HG02938 (cell line): ENCODE data around the gene CENPP.

ENCODE experiments used
- ATAC-seq: cut with Tn5 transposase; IDR thresholded peaks from one replicate; pipeline ENCODE4 v1.9.1; 2021; ENCODE audit warnings: mild to moderate bottlenecking, moderate library complexity; ENCODE audit not compliant: unreplicated experiment

The CENPP gene

DNA sequence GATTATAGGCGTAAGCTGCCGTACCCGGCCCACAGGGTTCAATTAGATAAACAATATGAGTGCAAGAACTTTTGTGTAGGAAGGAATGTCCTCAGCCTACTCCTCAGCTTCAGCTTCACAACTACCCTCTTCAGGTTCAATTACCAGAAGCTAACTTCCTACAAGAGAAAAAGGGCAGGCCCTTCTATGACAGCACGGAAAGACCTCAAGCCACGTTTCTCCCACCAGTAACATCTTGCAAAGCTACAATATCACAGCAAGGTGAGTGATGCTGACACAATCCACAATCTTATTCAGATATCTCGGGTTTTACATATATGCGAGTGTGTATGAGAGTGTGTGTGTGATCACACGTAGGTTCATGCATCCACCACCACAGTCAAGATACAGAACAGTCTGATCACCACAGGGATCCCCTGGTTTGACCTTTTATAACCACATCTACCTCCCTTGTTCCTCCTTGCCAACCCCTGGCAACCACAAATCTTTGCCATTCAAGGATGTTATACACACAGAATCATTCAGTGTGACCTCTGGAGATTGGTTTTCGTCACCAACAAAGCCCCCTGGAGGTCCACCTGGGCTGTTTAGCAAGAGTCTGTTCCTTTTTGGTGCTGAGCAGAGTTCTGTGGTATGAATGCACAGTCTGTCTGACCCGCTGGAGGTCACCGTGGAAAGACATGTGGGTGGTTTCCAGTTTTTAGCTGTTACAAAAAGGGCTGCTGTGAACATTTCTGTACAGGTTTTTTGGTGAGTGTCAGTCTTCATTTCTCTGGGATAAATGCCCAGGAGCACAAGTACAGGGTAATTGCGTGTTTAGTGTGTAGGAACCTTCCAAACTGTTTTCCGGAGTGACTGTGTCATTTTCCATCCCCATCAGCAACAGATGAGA, 305.9 kb downstream of the CENPP start:
- no peak for ATAC-seq

DNA sequence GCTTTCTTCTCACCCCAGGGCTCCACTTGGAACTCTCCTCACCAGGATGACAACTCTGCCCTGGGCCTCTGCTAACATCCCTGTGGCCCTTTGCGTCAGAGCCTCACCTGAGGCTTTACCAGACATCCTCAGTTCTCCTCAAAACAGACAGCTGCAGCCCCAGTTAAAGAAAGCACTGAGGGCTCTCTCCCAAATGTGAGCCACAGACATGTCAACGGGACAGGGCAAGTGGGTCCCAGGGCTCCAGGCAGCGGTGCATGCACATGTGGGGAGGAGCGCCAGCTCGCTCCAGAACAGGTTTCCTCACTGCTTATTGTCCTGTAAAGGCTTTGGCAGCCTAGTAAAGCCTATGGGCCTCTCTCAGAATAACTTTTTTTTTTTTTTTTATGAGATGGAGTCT, 306.9 kb downstream of the CENPP start:
- no peak for ATAC-seq

DNA sequence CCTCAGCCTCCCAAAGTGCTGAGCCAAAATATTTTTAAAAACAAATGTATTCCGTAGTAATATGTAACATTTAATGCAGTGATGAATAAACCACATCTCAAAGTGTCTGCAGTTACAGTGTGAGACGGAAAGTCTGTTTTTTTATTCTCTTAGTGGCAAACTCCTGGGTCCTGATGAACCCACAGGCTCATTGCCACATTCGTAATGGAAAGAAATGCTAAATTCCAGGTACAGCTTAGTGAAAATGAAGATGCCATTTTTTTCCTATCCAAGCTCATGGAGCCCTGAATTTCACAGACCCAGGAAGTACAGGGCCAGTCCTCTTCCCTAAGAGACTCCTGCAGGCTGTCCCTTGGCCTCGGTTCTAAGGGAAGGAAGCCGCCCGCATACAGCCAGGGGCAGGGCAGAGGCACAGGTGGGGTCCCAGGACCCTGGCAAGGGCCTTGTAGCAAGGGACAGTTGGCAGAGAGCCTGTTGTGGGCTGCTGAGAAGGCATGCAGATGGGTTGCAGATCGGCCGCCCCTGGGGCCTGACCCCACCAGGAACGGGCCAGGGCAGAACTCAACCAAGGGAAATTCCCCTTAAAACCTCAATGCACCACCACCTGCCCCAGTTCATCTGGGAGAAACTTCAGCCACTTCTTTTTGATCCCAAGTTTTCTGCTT, 308.0 kb downstream of the CENPP start:
- ATAC-seq: no peak

DNA sequence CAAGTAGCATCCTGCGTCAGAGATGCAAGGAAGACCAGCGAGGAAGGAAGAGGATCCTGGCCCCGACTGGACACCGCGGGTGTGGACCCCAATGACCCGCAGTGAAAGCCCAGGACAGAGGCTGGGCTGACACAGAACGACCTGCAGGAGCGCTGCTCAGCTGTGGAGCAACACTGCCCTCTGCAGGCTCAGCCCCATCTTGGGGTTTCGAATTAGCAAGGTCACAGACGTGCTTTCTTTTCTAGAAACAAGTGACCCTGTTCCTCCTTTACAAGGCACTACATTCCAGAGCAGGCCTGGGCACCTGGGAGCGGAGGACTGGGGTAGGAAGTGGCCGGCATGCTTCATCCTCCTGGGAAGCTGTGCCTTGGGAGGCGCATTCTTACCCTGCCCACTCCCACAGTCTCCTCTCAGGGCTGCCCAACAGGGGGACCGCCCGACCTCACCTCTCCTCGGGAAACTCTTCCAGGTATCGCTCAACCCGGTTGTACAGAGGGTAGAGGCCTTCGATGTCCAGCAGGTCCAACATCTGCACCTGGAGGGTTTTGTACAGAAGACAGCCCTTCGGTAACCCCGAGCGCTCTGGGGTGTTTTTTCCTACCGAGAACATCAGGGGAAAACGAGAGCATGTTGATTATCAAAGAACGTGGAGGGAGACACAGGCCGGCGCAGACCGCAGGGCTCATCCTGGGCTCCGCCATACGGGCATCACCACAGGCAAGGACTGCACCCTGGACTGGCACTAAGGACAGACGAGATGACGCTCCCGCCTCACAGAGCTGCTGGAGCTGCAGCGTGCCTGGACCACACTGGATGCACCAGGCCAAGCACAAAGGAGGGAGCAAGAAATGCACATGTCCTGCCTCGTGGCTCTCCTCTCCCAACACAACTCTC, 309.2 kb downstream of the CENPP start:
- no peak for ATAC-seq

DNA sequence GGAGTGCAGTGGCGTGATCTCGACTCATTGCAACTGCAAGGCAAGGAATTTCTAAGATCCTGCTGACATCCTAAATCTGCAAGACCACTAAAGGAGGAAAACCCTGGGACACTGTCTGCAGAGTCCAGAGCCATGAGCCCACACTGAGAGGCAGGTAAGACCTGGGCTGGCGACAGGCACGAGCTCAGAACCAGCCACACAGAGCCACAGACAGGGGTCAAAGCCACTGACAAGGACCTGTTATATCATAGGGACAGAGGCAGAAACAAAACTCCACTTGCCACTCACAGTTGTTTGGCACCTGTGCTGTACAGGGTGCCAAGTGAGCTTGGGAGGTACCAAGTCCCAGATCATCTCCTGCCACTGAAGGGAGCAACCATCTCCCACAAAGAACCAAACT, 310.0 kb downstream of the CENPP start:
- ATAC-seq: no peak

DNA sequence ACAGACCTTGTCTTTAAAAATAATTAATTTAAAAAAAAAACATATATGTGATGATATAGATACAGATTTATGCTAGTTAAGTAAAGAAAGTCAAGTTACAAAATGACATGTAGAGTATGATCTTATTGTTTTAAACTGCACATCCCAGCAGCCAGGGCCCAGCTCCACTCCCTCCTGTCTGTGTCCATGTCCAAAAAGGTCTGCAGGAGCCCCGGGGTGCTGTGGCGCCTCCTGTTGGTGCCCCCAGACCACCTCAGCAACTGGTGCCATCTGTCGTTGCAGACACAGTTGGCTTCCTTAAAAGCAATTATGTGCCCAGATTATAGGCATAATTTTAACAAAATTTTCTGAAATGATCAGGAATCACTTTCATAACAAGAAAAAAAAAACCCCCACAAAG, 310.9 kb downstream of the CENPP start:
- ATAC-seq: no peak

DNA sequence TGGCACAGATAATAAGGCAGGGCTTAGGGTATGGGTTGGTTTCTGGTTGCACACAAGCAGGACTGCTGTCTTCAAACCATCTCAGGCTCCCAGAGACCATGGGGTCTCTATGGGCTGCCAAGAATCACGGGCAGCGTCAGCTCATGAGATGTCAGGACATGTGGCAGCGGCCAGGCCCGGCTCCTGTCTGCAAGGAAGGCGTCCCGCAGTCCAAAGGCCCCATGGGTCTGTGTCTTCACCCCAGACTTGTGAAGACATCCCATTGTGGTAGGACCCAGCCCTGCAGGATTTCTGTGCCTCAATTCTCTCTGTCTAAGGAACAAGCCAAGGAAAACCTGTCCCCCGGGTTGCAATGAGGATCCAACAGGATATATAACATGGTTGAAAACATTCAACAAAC, 311.6 kb downstream of the CENPP start:
- ATAC-seq: no peak

DNA sequence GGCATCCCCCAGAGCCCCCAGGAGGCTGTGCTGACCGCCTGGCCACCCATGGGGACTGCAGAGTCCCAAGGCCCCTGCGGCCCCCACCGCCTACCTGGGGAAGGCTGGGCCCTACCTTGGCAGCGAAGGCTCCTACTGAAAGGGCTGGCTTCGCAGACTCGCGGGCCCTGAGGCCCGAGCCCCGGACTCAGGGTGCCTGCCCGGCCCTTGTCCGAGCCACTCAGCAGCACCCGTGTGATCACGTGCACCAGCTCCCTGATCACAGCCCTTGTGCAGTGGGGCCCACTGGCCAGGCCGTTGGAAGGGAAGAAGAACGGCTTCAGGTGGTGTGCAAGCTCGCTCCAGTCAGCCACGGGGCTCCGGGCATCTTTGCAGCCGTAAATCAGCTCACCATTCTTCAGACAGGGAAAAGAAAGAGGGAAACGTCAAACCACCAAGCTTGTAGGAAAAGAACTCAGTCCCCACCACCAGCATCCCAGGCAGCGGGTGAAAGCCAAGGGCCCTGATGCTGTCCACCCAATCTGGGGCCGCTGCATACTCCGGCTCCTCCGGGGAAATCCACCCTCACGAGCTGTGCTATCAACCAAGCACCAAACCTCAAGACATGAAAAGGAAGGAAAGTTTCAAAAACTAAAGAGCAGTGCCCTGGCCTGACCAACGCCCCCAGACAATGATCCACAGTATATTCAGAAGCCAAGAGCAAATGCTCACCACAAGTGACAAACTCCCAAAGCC, 312.3 kb downstream of the CENPP start:
- no peak for ATAC-seq

DNA sequence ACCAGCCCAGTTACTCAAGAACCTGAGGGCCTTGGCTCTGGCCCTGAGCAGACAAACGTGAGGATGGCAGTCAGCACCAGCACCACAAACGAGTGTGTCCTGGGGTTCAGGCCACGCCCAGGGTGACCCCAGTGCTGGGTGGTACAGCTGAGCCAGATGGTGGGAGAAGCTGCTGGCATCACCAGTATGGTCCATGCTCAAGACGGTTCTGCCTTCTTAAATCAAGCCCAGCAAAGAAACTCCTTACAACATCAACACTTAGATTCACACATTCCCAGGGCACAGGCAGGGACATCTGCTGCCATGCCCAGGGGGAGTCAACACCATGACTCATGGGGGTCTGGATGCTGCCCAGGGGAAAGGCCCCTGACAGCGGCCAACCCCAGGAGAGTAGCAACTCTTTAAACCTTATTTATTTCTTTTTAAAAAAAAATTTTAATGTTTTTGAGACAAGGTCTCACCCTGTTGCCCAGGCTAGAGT, 312.9 kb downstream of the CENPP start:
- ATAC-seq: no peak

DNA sequence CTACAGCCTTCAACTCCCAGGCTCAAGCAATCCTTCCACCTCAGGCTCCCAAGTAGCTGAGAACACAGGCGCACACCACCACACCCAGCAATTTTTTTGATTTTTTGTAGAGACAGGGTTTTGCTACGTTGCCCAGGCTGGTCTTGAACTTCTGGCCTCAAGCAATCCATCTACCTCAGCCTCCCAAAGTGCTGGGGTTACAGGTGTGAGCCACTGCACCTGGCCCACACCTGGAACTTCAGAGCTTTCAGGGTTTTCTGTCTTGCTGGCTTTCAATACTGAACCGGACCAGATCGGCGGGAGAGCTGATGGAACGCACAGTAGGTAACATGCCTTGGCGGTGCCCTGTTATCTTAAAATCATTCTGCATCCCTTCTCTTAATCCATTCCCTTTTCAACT, 313.4 kb downstream of the CENPP start:
- ATAC-seq: no peak

DNA sequence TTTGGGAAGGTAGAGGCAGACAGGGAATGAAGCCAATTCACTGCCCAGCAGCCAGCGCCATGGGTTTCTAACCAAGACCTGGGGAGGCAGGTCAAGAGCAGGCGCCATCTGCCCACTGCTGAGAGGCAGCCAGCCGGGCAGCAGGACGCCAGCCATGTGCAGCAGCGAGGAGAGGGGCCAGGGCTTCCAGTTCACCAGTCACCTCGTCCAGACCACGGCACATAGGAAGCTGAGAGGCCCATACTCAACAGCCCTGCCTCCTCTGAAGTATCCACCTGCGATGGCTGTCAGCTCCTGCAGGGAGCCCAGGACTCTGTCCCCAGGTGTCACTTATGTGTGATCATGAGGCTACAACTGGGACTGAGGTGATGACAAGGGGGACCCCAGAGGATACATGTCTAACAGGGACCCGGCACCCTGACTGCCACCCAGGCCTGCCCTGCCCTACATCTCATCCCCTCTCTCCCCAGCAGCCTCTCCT, 314.1 kb downstream of the CENPP start:
- ATAC-seq: no peak

DNA sequence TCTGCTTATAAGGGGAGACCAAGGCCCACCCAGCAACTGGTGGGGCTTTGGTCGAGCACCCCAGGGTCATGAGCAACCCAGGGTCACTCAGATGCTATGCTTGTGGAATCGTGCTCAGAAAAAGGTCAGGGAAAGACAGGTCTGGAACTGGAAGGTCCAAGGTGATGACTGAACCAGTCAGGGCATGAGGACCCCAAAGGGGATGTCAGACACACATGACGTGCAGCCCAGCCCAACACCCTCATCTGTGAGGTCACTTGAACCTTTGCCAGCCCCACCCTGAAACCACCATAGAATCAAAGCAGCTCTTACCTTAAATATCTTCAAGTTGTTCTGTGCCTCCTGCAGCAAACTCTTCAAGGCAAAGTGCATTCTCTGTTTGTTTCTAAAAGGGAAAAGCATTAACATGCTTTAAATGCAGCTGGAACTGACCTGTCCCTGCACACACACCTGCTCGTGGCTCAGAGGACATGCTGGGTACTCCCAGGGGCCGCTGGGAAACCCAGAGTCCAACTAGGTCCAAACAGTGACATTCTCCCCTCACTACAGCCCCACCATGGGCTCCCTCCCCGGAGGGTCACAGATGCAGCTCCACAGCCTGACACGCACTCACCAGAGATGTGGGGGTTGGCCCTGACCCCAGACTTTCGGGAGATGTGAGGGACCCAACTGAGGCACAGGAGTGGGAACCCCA, 314.8 kb downstream of the CENPP start:
- no peak for ATAC-seq

DNA sequence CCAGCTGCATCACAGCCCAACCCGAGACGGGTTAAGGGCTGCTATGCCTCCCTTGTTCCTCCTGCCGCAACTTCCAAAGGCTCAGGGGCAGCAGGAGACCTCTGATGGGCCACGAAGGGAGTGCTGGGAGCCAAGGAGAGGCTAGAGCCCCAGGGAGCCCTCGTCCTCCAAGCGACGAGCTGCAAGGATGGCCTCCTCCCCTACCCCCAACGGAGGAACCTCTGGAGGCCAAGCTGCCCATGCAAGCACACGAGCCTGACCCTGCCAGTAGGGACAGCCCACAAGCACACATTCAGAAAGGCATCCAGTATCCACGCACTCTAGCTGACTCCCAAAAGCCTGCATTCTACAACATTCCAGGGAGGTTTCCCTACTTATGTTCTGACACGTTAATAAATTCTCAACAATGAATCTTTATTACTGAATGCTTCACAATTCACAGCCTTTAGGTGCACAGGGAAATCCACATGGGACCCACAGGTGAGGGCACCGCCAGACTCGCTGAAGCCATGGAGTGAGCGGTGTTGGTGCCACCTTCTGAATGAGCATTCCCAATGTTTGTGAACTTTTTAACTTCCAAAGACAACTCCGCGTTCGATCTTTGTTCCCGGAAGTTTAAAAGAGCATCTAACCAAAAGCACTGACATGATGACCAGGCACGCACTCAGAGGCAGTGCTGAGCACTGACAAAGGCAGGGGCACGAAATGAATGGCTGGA, 315.5 kb downstream of the CENPP start:
- ATAC-seq: no peak

DNA sequence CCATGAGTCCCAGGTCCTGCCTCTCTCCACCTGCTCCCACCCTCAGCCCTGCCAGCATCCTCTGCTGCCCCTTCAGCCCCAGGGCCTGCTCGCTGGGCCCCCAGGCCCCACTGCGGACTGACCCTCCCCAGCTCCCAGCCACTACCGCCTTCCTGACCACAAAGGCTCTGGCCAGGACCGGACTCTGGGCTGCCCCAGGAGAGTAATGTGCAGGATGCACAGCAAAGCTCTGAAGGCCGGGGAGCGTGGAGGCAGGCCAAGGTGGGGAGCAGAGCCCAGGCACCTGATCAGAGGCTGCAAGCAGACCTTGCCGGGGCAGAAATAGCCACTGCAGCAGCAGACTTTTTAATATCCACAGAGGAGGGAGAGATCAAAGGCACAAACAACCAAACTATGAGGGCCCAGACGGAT, 316.3 kb downstream of the CENPP start:
- ATAC-seq: no peak

DNA sequence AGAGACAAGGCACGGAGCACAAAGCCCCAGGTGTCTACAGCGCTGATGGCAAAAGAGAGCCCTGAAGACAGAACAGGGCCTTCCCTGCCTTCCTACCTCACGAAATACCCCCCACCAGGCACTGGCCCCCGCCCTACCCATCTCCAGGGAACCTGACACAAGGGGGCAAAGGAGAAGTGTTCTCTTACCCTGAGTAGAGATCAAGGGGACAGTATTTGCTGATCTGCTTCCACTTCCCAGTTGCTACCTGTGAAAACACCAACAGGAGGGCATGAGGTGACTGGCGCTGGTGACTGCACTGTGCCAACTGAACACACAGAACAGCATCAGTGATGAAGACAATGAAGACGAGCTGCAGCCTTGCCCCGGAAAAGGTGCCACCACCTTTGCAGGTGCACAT, 316.8 kb downstream of the CENPP start:
- no peak for ATAC-seq

DNA sequence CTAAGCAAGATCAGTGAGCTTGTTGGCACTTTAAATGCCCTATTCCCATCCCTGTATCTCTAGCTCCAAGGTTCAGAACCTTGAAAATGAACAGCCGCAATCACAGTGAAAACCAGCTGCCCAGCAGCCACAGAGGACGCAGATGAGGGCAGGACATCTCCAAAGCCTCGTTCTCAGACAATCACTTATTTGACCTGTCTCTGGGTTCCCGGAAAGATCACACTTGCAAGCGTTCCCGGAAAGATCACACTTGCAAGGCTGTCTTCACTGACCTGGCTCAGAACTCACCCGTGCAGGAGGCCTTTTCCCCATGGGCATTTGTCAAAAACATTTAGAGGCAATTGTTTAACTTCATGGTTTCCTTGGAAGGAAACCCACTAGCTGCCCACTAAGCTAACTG, 318.5 kb downstream of the CENPP start:
- no peak for ATAC-seq

DNA sequence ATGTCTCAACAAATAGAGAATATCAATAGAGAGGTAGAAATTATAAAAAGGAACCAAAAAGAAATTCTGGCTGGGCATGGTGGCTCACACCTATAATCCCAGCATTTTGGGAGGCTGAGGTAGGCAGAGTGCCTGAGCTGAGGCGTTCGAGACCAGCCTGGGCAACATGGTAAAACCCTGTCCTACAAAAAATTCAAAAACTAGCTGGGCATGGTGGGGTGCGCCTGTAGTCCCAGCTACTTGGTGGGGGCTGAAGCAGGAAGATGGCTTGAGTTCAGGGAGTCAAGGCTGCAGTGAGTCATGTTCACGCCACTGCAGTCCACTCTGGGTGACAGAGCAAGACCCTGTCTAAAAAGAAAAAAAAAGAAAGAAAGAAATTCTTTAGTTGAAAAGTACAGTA, 319.3 kb downstream of the CENPP start:
- no peak for ATAC-seq

DNA sequence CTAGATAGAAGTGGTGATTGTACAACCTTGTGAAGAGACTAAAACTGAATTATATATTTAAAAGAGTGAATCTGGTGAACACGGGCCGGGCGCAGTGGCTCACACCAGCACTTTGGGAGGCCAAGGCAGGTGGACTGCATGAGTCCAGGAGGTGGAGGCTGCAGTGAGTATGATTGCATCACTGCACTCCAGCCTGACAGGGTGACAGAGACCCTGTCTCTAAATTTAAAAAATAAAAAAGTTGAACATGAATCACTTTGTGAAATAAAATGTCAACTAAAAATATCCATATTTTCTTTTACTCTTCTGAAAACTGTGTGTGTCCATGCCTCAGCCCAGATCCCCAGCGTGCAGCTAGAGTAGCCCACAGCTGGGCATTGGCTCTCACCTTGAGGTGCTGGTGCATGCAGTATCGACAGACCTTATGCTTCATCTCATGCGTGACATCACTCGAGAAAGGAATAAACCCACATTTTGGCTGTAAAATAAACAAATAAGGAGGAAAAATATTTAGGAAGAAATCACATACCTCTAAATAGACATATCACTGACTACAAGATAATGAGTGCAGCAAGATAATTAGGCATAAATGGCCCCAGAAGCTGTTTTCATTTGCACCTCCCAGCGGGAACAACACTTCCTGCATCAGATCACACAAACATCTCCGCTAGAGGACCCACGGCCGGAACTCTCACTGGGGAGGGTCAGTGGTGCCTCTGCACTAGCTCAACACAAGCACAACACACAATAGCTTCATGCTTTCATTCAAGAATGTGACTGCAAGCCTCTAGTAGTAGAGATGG, 322.1 kb downstream of the CENPP start:
- no peak for ATAC-seq
